HepG2 (cell line): ENCODE data around the gene QKI. TPM values are rescaled to one million over a fixed set of nuclear protein-coding genes. Genes with fewer than 3 reads are reported as not detected.

ENCODE experiments used
- ATAC-seq: fragments of 200-7000 bp; cut with Tn5 transposase; 3 replicates; pipeline ENCODE4 v1.9.1; 2020; ENCODE audit warnings: mild to moderate bottlenecking, moderate library complexity
- BruUV-seq: library from RNA; stranded (reverse); fragments of 400-500 nt; replicated peaks from 2 replicates; lab custom pipeline; 2021; lab: Mats Ljungman, UMichigan
- CTCF ChIA-PET: fragments of 300-600 bp; formaldehyde crosslinking; extraction: SDS; loops from one replicate; lab custom pipeline; 2021; ENCODE audit warnings: low total read pairs, inconsistent platforms, low intra/inter-chr PET ratio; lab: Yijun Ruan, JAX
- POLR2A ChIA-PET: fragments of 350-600 bp; sonication (Branson Sonifier 250); formaldehyde crosslinking; loops from one replicate; lab custom pipeline; 2020; ENCODE audit warnings: antibody characterized with exemption, inconsistent platforms; lab: Yijun Ruan, JAX
- DNase-seq: peaks from one replicate; pipeline ENCODE4 v3.0.0-alpha.2; 2015; ENCODE audit warnings: low spot score
- FAIRE-seq: peaks from 3 replicates; lab custom pipeline; 2011; peaks lifted over from hg19 to GRCh38; lab: Jason Lieb, UNC
- H2AFZ ChIP-seq: one replicate; pipeline ENCODE4 v1.6.1; 2011; ENCODE audit warnings: low read length, inconsistent platforms
- H3K27ac ChIP-seq: fragments of 300-600 bp; 3 replicates; pipeline ENCODE4 v1.8.0; 2011; ENCODE audit warnings: mixed run types, mild to moderate bottlenecking, mixed read lengths, low read length, inconsistent platforms; ENCODE audit not compliant: insufficient read depth; ENCODE audit errors: extremely low read length
- H3K27me3 ChIP-seq, 2 experiments: fragments of 200-600 bp in 1 of 2; 2 replicates in 1 of 2; 3 replicates in 1 of 2; pipeline versions ENCODE4 v1.6.0 to v1.8.0; 2011; ENCODE audit warnings: low read length in 2 of 2, mild to moderate bottlenecking in 2 of 2, moderate library complexity in 2 of 2, inconsistent platforms in 1 of 2; ENCODE audit not compliant: insufficient read depth in 2 of 2, control insufficient read depth in 1 of 2
- H3K36me3 ChIP-seq, 2 experiments: fragments of 200-600 bp in 1 of 2; replicated peaks in 1 of 2; 2 replicates in 1 of 2; 3 replicates in 1 of 2; pipeline versions ENCODE4 v1.5.1 to v1.8.0; 2011; ENCODE audit warnings: low read length in 2 of 2, inconsistent platforms in 1 of 2; ENCODE audit not compliant: insufficient read depth in 2 of 2, control insufficient read depth in 1 of 2
- H3K4me1 ChIP-seq: 2 replicates; pipeline ENCODE4 v1.5.1; 2012; ENCODE audit warnings: low read length, inconsistent platforms; ENCODE audit not compliant: insufficient read depth
- H3K4me2 ChIP-seq: 2 replicates; pipeline ENCODE4 v1.6.0; 2011; ENCODE audit warnings: low read depth, low read length, inconsistent platforms
- H3K4me3 ChIP-seq, 3 experiments: fragments of 200-600 bp in 1 of 3; sonication (generic), shearing (Covaris generic) in 1 of 3; replicated peaks in 1 of 3; 2 replicates each; pipeline ENCODE4 v1.5.1; 2011 to 2016; ENCODE audit warnings: low read length in 3 of 3, inconsistent platforms in 2 of 3, low read depth in 2 of 3, mild to moderate bottlenecking in 2 of 3, control low read depth in 1 of 3, mixed read lengths in 1 of 3; ENCODE audit not compliant: insufficient read depth in 1 of 3
- H3K79me2 ChIP-seq: one replicate; pipeline ENCODE4 v1.6.1; 2011; ENCODE audit warnings: low read length, inconsistent platforms; ENCODE audit not compliant: insufficient read depth
- H3K9ac ChIP-seq: 2 replicates; pipeline ENCODE4 v1.6.0; 2011; ENCODE audit warnings: mild to moderate bottlenecking, low read depth, low read length, inconsistent platforms; ENCODE audit not compliant: insufficient read depth
- H3K9me3 ChIP-seq: 2 replicates; pipeline ENCODE4 v1.5.1; 2012; ENCODE audit warnings: mild to moderate bottlenecking, low read length
- H4K20me1 ChIP-seq: 2 replicates; pipeline ENCODE4 v1.6.0; 2011; ENCODE audit warnings: inconsistent platforms, mild to moderate bottlenecking, low read length, moderate library complexity; ENCODE audit not compliant: insufficient read depth
- GATAD2A ChIP-seq: IDR thresholded peaks from 2 replicates; pipeline ENCODE4 v1.6.1; 2016
- MIXL1 ChIP-seq: IDR thresholded peaks from 2 replicates; pipeline ENCODE4 v1.6.1; 2016
- RAD21 ChIP-seq: fragments of 450-650 bp; formaldehyde crosslinking; IDR thresholded peaks from 2 replicates; pipeline ENCODE4 v1.5.0; 2020; ENCODE audit warnings: mild to moderate bottlenecking
- RBFOX2 ChIP-seq: fragments of 200-400 bp; formaldehyde crosslinking; IDR thresholded peaks from 2 replicates; pipeline ENCODE4 v1.6.1; 2017; ENCODE audit warnings: low read depth, mild to moderate bottlenecking, low read length
- SALL2 ChIP-seq: sonication (generic); formaldehyde crosslinking; IDR thresholded peaks from 2 replicates; pipeline ENCODE4 v1.8.1; 2023; ENCODE audit warnings: mild to moderate bottlenecking, missing genetic modification reagents, inconsistent platforms
- ZNF34 ChIP-seq: sonication (generic); formaldehyde crosslinking; IDR thresholded peaks from 2 replicates; pipeline ENCODE4 v1.4.0; 2020; ENCODE audit warnings: mild to moderate bottlenecking, missing genetic modification reagents, borderline replicate concordance
- ZNF496 ChIP-seq: sonication (generic); formaldehyde crosslinking; IDR thresholded peaks from 2 replicates; pipeline ENCODE4 v1.8.1; 2023; ENCODE audit warnings: mild to moderate bottlenecking, moderate library complexity, missing genetic modification reagents; ENCODE audit not compliant: insufficient replicate concordance
- ZNF788 ChIP-seq: sonication (generic); formaldehyde crosslinking; IDR thresholded peaks from 2 replicates; pipeline ENCODE4 v1.5.0; 2020; ENCODE audit warnings: mild to moderate bottlenecking, missing genetic modification reagents, borderline replicate concordance
- ZSCAN29 ChIP-seq: sonication (generic); formaldehyde crosslinking; conservative IDR thresholded peaks from 2 replicates; pipeline ENCODE4 v1.4.0; 2020; ENCODE audit warnings: mild to moderate bottlenecking, missing genetic modification reagents
- WGBS: methylation state at CpG from one replicate; pipeline ENCODE4 v1.1.6; 2017; ENCODE audit warnings: low lambda C conversion rate; 5-methylcytosine and 5-hydroxymethylcytosine counted together
- in situ Hi-C: cut with HindIII; loops from 2 replicates; pipeline ENCODE4 v1.10.0; 2017; ENCODE audit warnings: low pct_unique_long_range_greater_than_20kb; ENCODE audit not compliant: extremely low pct_ligation_motif_present
- intact Hi-C: fragments of 100-400 bp; cut with micrococcal nuclease; formaldehyde crosslinking; loops from one replicate; pipeline ENCODE4 v1.10.0; 2022; ENCODE audit not compliant: unreplicated experiment
- polyA plus RNA-seq, 8 experiments: library from polyadenylated mRNA; depleted of rRNA in 3 of 8; stranded (reverse) in 7 of 8; unstranded in 1 of 8; fragments of >200 nt; fragmentation: Illumina TruSeq in 4 of 8; extraction: Trizol in 4 of 8; gene quantifications; 2 replicates each; pipeline versions ENCODE4 v1.2.1 to v1.2.3, GENCODE V29; 2011 to 2016; ENCODE audit warnings: low read depth in 4 of 8, missing spikeins in 1 of 8, mixed read lengths in 1 of 8; ENCODE audit not compliant: insufficient read depth in 1 of 8
- total RNA-seq, 5 experiments: library from RNA; depleted of rRNA; stranded (reverse); fragments of >200 nt; fragmentation: Illumina TruSeq; extraction: Trizol; gene quantifications; 2 replicates each; pipeline ENCODE4 v1.2.3, GENCODE V29; 2016; ENCODE audit warnings: low read depth in 1 of 5

The QKI gene
- total and polyA plus RNA-seq, 2 of the 13 experiments (the other 11 are each of a cell fraction or from before 2014, with no cell fraction given): 136 to 137 TPM

GRCh38 chr6:163554663-163555062 is 140.1 kb downstream of the QKI start (continued):
- TF ChIP-seq SALL2 (CRISPR knock-in tag) (no peak), GATAD2A (peak; percentile 28; the same call in 1 of the 2 replicates), RAD21 (peak; percentile 63), MIXL1 (0 out of 2 replicates have a peak, but pooled peaks have one; percentile 20), ZNF34 (CRISPR knock-in tag) (no peak), ZSCAN29 (CRISPR knock-in tag) (no peak), RBFOX2 (no peak)

- no peaks in the 10 kb centered on the region for H3K9me3 ChIP-seq
- peaks cover 3% of the 10 kb centered on the region; the same call in 1 of the 2 replicates for H4K20me1 ChIP-seq
- no peak overlapping the region for H3K4me2 ChIP-seq
- peaks cover 11 to 31% of the 10 kb centered on the region in 2 experiments for H3K36me3 ChIP-seq
- H3K4me3 ChIP-seq: no peak overlapping the region
- DNase-seq: no peak
- peaks cover 7% of the 10 kb centered on the region for H3K79me2 ChIP-seq
- CTCF ChIA-PET: no interaction called here
- WGBS: 80% methylated on average over 3 of the region's 3 CpGs
- H2AFZ ChIP-seq: no peak overlapping the region
- no peaks in the 10 kb centered on the region for H3K27me3 ChIP-seq
- POLR2A ChIA-PET: no interaction called here
- no peak for FAIRE-seq
- TF ChIP-seq ZNF496 (no peak), ZNF788 (CRISPR knock-in tag) (no peak)
- no peak overlapping the region for H3K27ac ChIP-seq
- no peak for ATAC-seq
- H3K4me1 ChIP-seq: no peaks in the 10 kb centered on the region
- intact Hi-C loops (no loop called here), in situ Hi-C loops (loop anchor here (10.0 kb wide), 2 partner anchors 135 to 375 kb away; no protein-coding TSS in a partner anchor)
- no TSS peak for BruUV-seq
- no peak overlapping the region for H3K9ac ChIP-seq
Measured at GRCh38 chr6:163559661-163560060, 145.1 kb downstream of the QKI start.
